Natural killer cell treated with Interleukin-12 subunit alpha and Interleukin-12 subunit beta and Interleukin-15 and Interleukin-18, amount 100 ng/mL, for 72 hours (primary cell): ENCODE results near the gene ZRSR2. TPM values are rescaled to one million over a fixed set of nuclear protein-coding genes. Genes with fewer than 3 reads are reported as not detected.

Source experiments
- ATAC-seq, 2 donors: fragments of 150-1000 bp; cut with Tn5 transposase in 1 of 2; sonication (Bioruptor Pico), chemical (Tn5 transposase) in 1 of 2; 2 replicates each; pipeline ENCODE4 v1.10.0; 2021
- DNase-seq: peaks from one replicate; pipeline ENCODE4 v3.0.0; 2022; ENCODE audit warnings: low spot score
- H3K27ac Mint-ChIP-seq, 2 donors: 1 replicate in 1 of 2; 2 replicates in 1 of 2; pipeline ENCODE4 v1.8.0; 2022; ENCODE audit warnings: mixed read lengths in 2 of 2, mild to moderate bottlenecking in 1 of 2, moderate library complexity in 1 of 2
- H3K27me3 Mint-ChIP-seq, 2 donors: 1 replicate in 1 of 2; 2 replicates in 1 of 2; pipeline ENCODE4 v1.8.0; 2022; ENCODE audit warnings: mixed read lengths in 2 of 2
- H3K36me3 Mint-ChIP-seq: one replicate; pipeline ENCODE4 v1.8.0; 2022; ENCODE audit warnings: mixed read lengths
- H3K4me1 Mint-ChIP-seq, 2 donors: 1 replicate in 1 of 2; 2 replicates in 1 of 2; pipeline ENCODE4 v1.8.0; 2022; ENCODE audit warnings: low read depth in 2 of 2, mixed read lengths in 2 of 2, mild to moderate bottlenecking in 1 of 2
- H3K4me3 Mint-ChIP-seq: one replicate; pipeline ENCODE4 v1.8.0; 2022; ENCODE audit warnings: mixed read lengths
- H3K9me3 Mint-ChIP-seq: 2 replicates; pipeline ENCODE4 v1.8.0; 2022; ENCODE audit warnings: mixed read lengths
- total RNA-seq, 2 donors: library from RNA; stranded (reverse); gene quantifications; one replicate each; pipeline ENCODE4 v1.2.3, GENCODE V29; 2022

Gene ZRSR2
- total RNA-seq, 2 donors from 2014 or later = 21.4 to 28.6 TPM

GRCh38 chrX:15848576-15848975 is 58.3 kb downstream of the ZRSR2 start:
- H3K4me1 Mint-ChIP-seq = peaks cover 12 to 14% of the 10 kb centered on the region in 2 donors
- ATAC-seq (no peak), DNase-seq (no peak)
- no peaks in the 10 kb centered on the region for H3K27me3 Mint-ChIP-seq
- H3K4me3 Mint-ChIP-seq = no peak overlapping the region
- H3K36me3 Mint-ChIP-seq = peaks cover 14% of the 10 kb centered on the region
- no peaks in the 10 kb centered on the region for H3K9me3 Mint-ChIP-seq
- no peak overlapping the region for H3K27ac Mint-ChIP-seq

DNA sequence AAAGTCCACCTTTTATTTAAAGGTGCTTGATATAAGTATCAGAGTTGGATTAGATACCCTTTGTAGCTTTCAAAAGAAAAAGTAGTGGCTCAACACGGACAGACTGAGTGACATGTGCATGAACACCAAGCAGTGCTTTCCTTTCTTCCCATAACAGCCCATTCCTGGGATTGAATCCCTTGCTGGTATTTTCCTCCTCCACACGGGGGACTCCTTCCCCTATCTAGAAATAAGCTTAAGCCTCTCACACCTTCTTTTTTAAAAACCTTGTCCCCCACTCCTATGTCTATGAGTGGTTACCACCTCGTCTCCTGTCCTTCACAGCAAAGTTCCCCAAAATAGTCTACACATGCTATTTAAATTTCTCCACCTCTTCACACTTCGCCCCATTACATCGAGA is 59.3 kb downstream of the ZRSR2 start:
- ATAC-seq = no peak
- Mint-ChIP-seq H3K9me3 (no peaks in the 10 kb centered on the region), H3K27ac (no peak overlapping the region), H3K4me1 (peaks cover 9 to 14% of the 10 kb centered on the region in 2 donors), H3K4me3 (no peak overlapping the region), H3K36me3 (peaks cover 14% of the 10 kb centered on the region), H3K27me3 (no peaks in the 10 kb centered on the region)
- DNase-seq = no peak

- no peaks in the 10 kb centered on the region for H3K9me3 Mint-ChIP-seq
- peaks cover 14% of the 10 kb centered on the region for H3K36me3 Mint-ChIP-seq
- DNase-seq (no peak), ATAC-seq (no peak)
- H3K4me3 Mint-ChIP-seq = peak overlapping the region; percentile 67
- H3K4me1 Mint-ChIP-seq = peaks cover 16 to 20% of the 10 kb centered on the region in 2 donors
- peaks cover 0 to 2% of the 10 kb centered on the region in 2 donors for H3K27me3 Mint-ChIP-seq
- H3K27ac Mint-ChIP-seq = peak overlapping the region in 1 of 2 donors; percentile 53
Observed at GRCh38 chrX:15853586-15854079, 63.3 kb downstream of the ZRSR2 start.

- Mint-ChIP-seq H3K27me3 (peaks cover 0 to 2% of the 10 kb centered on the region in 2 donors), H3K4me3 (peak overlapping the region; percentile 92), H3K9me3 (no peaks in the 10 kb centered on the region), H3K36me3 (peaks cover 14% of the 10 kb centered on the region), H3K27ac (peak overlapping the region; percentile 94 to 96), H3K4me1 (peaks cover 16 to 20% of the 10 kb centered on the region in 2 donors)
- ATAC-seq (peak; percentile 53 to 54), DNase-seq (peak; percentile 74)
Observed at GRCh38 chrX:15854080-15854655, 63.9 kb downstream of the ZRSR2 start.

DNA sequence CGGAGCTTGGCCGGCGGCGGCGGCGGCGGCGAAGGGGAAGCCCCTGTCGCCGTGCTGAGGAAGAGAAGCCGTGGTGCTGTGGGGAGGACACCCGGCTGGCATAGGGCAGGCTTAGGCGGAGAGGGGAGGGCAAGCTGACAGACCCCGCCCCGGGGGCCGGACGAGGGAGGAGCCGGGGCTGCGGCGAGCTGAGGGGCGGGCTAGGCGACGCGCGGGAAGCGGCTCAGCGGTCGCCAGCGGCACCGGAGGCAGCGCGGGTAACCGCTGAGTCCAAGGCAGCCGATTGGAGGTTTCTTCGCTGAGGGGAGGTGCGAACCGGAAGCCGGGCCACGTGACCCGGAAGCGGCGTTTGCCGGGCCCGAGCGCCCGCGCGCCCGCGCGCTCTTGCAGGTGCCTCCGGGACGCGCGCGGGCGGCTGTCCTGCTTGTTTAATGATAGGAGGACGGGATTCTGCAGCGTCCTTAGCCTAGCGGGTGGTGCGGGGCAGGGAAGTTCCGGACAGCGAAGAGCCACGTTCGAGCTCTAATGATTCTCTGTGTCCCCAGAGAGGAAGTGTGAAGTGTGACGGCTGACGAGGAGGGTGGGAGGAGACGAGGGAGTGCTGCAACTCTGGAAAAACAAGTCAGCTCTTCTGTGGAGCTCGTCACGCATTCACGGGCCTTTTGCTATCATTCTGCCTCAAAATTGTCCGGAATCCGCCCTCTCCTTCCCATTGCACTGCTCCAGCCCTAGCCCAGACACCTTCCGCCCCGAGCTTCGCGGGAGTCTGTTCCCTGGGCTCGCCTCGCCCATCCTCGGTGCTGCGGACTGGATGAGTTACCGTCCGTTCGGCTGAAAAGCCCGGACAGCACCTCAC is 64.7 kb downstream of the ZRSR2 start, which contains the start of gene AP1S2:
Gene AP1S2, minus strand, starts transcription at position 102 of the 856 bp plus-strand sequence. CDS start 2,289 bp downstream, outside the sequence.
- DNase-seq (peak; percentile 99), ATAC-seq (peak; percentile 99)
- Mint-ChIP-seq H3K27ac (peak within 1 kb of the TSS; percentile 94 to 96), H3K4me1 (peaks cover 14% of the 10 kb centered on the region in 2 donors), H3K36me3 (peaks cover 8% of the 10 kb centered on the region), H3K27me3 (peaks cover 0 to 2% of the 10 kb centered on the region in 2 donors), H3K9me3 (no peaks in the 10 kb centered on the region), H3K4me3 (peak within 1 kb of the TSS; percentile 92)

DNA sequence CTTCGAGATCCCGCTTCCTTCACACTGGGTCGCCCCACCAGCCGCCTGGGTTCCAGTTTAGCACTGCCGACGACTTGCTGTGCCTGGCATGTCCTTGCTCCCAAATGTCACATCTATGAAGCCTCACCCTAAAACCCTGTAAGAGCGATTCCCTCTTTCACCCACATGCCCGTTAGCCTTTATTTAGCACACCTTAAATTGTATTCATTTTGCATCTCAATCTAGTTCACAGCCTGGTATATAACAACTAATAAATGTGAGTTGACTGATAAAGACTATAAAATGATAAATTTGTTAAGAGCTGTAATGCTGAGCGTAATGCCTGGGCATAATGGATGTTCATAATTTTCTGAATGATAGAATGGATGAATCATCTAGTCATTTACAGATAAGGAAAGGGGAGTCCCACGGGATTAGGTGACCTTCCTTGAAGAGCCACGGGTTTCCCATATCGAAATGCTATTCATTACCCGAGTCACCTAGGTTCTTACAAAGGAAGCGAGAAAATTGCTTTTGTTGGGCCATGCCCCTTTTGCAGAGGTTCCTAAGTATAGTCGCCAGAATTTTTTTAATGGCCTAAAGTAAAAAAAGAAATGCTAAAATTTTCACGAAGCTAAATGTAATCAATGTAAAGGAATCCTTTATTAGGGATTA is 65.4 kb downstream of the ZRSR2 start:
- ATAC-seq (no peak), DNase-seq (no peak)
- H3K27me3 Mint-ChIP-seq = peaks cover 0 to 2% of the 10 kb centered on the region in 2 donors
- H3K27ac Mint-ChIP-seq = peak overlapping the region; percentile 94 to 96
- H3K9me3 Mint-ChIP-seq = no peaks in the 10 kb centered on the region
- peaks cover 12 to 13% of the 10 kb centered on the region in 2 donors for H3K4me1 Mint-ChIP-seq
- H3K36me3 Mint-ChIP-seq = peaks cover 6% of the 10 kb centered on the region
- peak overlapping the region; percentile 92 for H3K4me3 Mint-ChIP-seq

DNA sequence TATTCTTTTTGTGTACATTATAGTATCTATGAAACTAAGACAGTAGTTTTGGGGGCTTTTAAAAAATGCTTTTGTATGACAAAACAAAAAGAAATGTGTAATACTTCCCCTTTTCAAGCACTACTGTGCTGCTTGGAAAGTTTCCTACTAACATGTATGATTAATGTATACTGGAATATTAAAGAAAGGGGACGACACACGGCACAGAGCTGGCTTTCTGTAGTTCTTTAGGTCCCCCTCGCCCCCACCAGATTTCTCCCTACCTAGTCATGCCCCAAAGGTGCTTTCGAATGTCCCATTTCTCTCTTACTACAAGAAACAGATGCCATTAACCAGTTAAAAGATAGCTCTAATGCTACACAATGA is 65.9 kb downstream of the ZRSR2 start:
- no peaks in the 10 kb centered on the region for H3K9me3 Mint-ChIP-seq
- peaks cover 1% of the 10 kb centered on the region for H3K36me3 Mint-ChIP-seq
- H3K4me3 Mint-ChIP-seq = peak overlapping the region; percentile 30
- DNase-seq = no peak
- no peak for ATAC-seq
- peaks cover 0 to 6% of the 10 kb centered on the region in 2 donors for H3K27me3 Mint-ChIP-seq
- peaks cover 7 to 13% of the 10 kb centered on the region in 2 donors for H3K4me1 Mint-ChIP-seq
- H3K27ac Mint-ChIP-seq = peak overlapping the region in 1 of 2 donors; percentile 17

DNA sequence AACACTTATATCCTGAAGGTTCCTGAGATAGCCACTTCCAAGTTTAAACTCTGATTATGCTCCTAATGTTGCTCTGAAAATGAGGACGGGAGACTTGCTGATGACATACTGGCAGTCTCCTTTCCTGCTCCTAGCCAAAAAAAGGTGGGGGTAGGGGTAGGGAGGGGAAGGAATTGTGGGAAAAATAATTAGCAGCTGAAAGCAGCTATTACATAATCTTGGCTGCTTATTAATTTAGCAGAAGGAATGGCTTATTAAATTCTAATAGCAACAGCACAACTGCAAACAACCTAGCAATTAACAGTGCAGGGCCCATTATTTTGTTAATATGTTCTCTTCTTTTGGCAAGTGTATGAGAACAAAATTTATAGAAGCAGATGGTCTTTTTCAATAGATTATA is 66.4 kb downstream of the ZRSR2 start:
- H3K27ac Mint-ChIP-seq = peak overlapping the region in 1 of 2 donors; percentile 17
- no peak for DNase-seq

GRCh38 chrX:15858051-15858450 is 67.8 kb downstream of the ZRSR2 start:
- no peak overlapping the region for H3K27ac Mint-ChIP-seq
- peaks cover 0 to 10% of the 10 kb centered on the region in 2 donors for H3K27me3 Mint-ChIP-seq
- ATAC-seq (no peak), DNase-seq (no peak)
- no peaks in the 10 kb centered on the region for H3K36me3 Mint-ChIP-seq
- no peak overlapping the region for H3K4me3 Mint-ChIP-seq
- H3K4me1 Mint-ChIP-seq = peaks cover 6 to 10% of the 10 kb centered on the region in 2 donors
- H3K9me3 Mint-ChIP-seq = no peaks in the 10 kb centered on the region

More for the DNA sequence above, 66.4 kb downstream of the ZRSR2 start:
- Mint-ChIP-seq H3K36me3 (no peaks in the 10 kb centered on the region), H3K9me3 (no peaks in the 10 kb centered on the region), H3K27me3 (peaks cover 0 to 10% of the 10 kb centered on the region in 2 donors), H3K4me3 (peak overlapping the region; percentile 30), H3K4me1 (peaks cover 6 to 13% of the 10 kb centered on the region in 2 donors)
- ATAC-seq = no peak

DNA sequence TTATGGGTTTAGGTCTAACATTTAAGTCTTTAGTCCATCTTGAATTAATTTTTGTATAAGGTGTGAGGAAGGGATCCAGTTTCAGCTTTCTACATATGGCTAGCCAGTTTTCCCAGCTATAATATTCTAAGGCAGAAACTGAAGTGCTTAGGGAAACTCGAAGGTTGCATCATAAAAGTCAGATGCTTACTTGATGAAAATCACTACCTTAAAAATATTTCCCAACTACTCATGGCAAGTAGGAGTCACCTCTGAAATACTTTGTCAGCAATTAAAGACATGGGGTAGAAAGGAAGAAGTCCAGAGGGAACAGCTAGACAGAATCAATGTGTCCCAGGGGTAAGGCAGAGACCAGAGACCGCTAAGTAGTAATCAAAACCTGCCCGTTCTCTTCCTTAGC is 70.6 kb downstream of the ZRSR2 start:
- Mint-ChIP-seq H3K36me3 (no peaks in the 10 kb centered on the region), H3K27ac (no peak overlapping the region), H3K4me1 (no peaks in the 10 kb centered on the region), H3K27me3 (peaks cover 0 to 10% of the 10 kb centered on the region in 2 donors), H3K9me3 (no peaks in the 10 kb centered on the region), H3K4me3 (no peak overlapping the region)
- DNase-seq = no peak
- ATAC-seq = no peak

GRCh38 chrX:15864023-15864422 is 73.7 kb downstream of the ZRSR2 start:
- Mint-ChIP-seq H3K4me3 (no peak overlapping the region), H3K36me3 (no peaks in the 10 kb centered on the region)

GRCh38 chrX:15864629-15865028 is 74.3 kb downstream of the ZRSR2 start:
- no peaks in the 10 kb centered on the region for H3K9me3 Mint-ChIP-seq
- H3K36me3 Mint-ChIP-seq = no peaks in the 10 kb centered on the region

More at GRCh38 chrX:15864023-15864422, 73.7 kb downstream of the ZRSR2 start:
- DNase-seq (no peak), ATAC-seq (no peak)
- H3K27me3 Mint-ChIP-seq = peaks cover 0 to 8% of the 10 kb centered on the region in 2 donors
- H3K9me3 Mint-ChIP-seq = no peaks in the 10 kb centered on the region
- no peaks in the 10 kb centered on the region for H3K4me1 Mint-ChIP-seq
- no peak overlapping the region for H3K27ac Mint-ChIP-seq

GRCh38 chrX:15866147-15866546 is 75.9 kb downstream of the ZRSR2 start:
- peaks cover 0 to 12% of the 10 kb centered on the region in 2 donors for H3K27me3 Mint-ChIP-seq
- H3K27ac Mint-ChIP-seq = no peak overlapping the region
- no peaks in the 10 kb centered on the region for H3K9me3 Mint-ChIP-seq
- H3K36me3 Mint-ChIP-seq = no peaks in the 10 kb centered on the region
- ATAC-seq = no peak
- H3K4me1 Mint-ChIP-seq = no peaks in the 10 kb centered on the region
- H3K4me3 Mint-ChIP-seq = no peak overlapping the region
- no peak for DNase-seq

More at GRCh38 chrX:15864629-15865028, 74.3 kb downstream of the ZRSR2 start:
- Mint-ChIP-seq H3K27ac (no peak overlapping the region), H3K27me3 (peaks cover 0 to 9% of the 10 kb centered on the region in 2 donors), H3K4me1 (no peaks in the 10 kb centered on the region), H3K4me3 (no peak overlapping the region)
- DNase-seq = no peak
- ATAC-seq = no peak
